ENCODE results near the gene GPR153.

The GPR153 gene

DNA sequence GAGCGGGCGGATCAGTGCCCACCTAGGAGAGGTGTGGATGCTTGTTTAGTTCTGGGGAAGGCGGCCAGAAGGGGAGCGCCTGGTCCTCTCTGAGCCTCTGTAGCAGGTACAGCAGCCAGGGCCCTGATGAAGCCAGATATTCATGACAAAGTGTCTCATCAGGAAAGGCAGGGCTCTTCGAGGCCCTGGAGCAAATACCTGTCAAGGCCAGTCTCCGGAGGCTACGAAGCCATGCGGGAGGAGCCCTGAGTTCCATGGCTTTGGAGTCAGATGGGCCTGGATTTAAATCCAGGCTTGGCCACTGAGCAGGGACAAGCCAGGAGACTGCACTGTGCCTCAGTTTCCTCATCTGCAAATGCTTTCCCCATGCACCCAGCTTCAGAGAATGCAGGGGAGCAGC, 25.4 kb upstream of the GPR153 start:
- DNase-seq, result no peak

DNA sequence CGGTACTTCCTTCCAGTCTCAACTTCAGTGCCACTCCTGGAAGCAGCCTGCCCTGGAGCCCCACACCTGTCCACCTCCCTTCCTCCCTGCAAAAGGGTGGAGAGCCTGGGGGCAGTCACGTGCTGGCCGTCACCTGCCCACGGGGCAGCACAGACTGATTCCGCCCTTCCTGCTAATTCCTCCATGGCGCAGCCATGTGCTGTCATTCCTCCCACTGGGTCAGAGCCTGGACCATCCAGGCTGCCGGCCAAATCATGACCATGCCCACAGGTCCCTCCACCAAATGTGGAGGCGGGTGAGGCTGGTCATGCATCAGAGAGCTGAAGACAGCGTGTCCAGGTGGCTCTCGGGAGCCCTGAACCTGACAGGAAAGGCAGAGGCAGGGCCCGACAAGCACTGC, 24.4 kb upstream of the GPR153 start:
- no peak for DNase-seq

DNA sequence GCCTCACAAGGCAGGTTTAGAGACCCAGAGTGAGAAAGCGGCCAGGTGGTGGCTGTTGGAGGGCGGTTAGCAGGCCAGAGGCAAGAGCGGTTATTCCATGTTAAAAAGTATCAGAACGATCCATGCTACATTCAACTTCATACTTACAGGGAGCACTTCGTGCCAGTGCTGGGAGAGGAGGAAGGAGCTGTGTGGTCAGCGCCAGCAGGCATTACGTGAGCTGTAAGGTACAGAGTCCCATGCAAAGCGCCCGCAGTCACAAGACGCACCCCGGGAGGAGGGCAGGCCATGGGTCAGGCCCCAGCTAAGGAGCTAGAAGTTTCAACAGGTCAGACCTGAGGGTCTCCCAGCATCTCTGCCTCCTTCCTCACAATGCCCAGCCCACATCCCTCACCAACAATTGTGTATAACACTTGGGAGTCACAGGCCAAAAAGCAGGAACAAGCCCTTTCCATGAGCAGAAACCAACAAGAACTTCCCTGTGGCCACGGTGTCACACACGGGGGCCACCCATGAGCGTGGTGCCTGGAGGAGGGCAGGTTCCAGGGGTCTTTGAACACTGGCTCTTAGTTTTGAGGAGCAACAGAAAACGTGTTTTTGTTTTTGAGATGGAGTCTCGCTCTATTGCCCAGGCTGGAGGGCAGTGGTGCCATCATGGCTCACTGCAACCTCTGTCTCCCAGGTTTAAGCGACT, 21.8 kb upstream of the GPR153 start:
- DNase-seq, result no peak

- no peak for DNase-seq
These were observed 20.9 kb upstream of the GPR153 start for GRCh38 chr1:6281511-6282402.

- no peak for DNase-seq
These were observed 20.0 kb upstream of the GPR153 start for GRCh38 chr1:6280761-6281451.

GRCh38 chr1:6279613-6280383, 18.9 kb upstream of the GPR153 start:
- no peak for DNase-seq

DNA sequence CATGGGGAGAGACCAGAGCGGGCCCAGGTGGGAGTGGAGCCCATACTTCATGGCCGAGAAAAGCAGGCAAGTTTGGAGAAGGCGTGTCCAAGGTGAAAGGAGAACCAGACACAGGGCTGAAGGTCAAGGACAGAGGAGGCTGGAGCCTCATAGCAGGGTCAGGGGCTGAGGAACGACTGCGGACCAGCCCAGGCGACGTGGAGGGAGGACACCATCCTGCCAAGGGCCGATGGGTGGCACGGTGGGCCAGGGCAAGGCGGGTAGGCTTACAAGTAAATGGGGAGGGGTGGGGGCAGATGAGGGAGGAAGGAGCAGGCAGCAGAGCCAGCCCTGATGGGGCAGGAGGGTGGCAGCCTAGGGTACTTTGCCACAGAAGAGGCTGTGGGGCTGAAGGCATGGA, 18.2 kb upstream of the GPR153 start:
- DNase-seq, result no peak

DNA sequence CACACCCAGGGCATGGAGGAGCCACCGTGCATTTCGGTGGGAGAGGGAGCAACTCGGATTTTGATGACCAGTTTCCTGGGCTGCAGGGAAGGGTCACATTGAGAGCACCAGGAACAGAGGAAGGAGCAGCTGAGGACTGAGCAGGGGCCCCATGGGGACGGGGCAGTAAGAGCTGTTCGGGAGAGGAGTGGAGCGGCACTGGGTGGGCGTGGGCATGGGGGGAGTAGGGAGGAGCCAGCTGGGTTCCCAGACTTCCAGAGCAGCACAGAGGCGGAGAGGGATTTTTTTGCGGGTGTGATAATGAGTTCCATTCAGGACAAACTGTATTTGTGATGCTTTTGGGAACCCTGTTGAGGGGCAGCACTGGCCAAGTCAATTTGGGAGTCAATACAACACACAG, 17.4 kb upstream of the GPR153 start:
- no peak for DNase-seq

GRCh38 chr1:6276811-6277555, 16.1 kb upstream of the GPR153 start:
- no peak for DNase-seq

DNA sequence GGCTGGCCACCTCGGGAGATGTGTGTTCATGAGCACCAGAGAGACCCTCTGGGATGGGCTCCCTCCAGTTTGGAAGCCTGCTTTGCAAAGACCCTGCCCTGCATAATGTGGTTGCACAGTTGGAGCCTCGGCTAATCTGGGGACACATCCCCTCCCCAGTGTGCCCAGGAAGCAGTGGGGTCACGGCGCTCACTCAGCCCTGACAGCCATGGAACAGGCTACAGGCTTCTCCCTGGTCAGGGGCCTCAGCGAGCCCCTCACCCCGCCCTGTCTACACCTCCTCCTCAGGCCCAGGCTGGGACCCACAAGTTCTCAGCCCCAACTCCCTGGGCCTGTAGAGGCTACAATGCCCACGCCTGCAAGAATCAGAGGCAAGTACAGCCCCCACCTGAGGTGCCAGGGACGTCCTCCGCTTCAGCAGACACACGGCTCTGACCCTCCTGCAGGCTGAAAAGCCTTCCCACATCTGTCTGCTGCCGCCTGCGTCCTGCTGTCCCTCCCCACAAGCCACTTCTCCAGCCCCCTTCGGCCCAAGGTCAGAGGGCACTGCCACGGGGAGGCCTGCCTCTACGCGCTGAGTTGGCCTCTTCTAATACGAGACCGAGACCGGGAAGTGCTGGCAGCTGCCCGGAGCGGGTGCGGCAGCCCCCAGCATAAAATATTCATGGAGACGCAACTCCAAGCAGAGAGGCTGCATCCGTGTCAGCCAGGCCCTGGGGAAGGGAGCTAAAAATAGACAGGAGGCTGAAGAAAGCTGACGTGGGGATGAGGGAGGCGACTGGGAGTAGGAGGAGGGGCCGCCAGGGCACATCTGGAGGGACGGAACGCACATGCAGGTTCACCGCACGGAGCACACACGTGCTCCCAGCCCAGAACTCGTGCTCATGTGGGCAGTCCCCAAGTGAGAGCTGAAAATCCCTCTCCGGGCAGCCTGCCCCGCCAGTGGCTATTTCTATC, 15.2 kb upstream of the GPR153 start:
- no peak for DNase-seq

DNA sequence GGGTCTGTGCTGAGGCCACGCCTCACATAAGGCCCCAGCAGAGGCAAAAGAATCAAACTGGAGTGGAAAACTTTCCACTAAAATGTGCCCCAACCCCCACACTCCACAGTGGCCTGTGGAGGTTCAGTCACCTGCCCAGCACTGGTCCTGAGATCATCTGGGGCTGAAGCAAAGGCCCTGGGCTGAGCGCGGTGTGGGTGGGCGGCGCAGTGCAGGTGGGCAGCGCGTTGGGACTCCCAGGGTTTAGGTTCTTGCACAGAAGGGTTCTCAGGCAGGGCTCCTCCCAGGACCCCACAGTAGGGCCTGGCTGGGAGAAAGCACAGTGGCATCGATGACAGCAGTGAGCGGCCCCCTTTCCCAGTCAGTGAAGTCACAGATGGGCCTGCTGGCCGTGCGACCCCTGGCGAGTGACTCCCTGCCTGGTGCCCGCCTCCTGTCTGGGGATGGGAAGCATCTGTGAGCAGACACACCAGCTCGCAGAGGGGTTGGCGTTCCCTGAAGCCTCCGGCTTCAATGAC, 13.8 kb upstream of the GPR153 start:
- DNase-seq, result no peak

DNA sequence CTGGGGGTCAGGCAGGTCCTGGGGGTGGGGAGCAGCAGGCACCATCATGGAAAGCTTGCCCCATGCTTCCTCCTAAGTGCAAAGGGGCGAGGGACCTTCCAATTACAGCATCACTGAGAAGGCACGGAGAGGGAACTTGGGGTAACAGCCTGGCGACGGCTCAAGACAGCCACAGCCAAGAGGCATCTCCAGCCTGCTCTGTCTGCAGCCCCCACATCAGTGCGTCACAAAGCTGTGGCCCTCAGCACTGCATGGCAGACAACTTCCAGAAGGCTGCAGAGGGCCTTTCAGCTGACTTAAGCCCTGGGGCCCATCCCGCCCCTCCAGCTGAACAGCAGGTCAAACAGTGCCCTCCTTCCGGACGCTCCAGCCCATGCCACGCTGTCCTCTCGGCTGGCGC, 13.2 kb upstream of the GPR153 start:
- DNase-seq, result no peak

GRCh38 chr1:6273380-6273891, 12.5 kb upstream of the GPR153 start:
- no peak for DNase-seq

GRCh38 chr1:6272868-6273267, 12.0 kb upstream of the GPR153 start:
- DNase-seq, result no peak

- DNase-seq, result no peak
These were observed 11.6 kb upstream of the GPR153 start for GRCh38 chr1:6272452-6272851.

- no peak for DNase-seq
These were observed 10.7 kb upstream of the GPR153 start for GRCh38 chr1:6271554-6271953.

GRCh38 chr1:6271006-6271405, 10.1 kb upstream of the GPR153 start:
- DNase-seq, result no peak

DNA sequence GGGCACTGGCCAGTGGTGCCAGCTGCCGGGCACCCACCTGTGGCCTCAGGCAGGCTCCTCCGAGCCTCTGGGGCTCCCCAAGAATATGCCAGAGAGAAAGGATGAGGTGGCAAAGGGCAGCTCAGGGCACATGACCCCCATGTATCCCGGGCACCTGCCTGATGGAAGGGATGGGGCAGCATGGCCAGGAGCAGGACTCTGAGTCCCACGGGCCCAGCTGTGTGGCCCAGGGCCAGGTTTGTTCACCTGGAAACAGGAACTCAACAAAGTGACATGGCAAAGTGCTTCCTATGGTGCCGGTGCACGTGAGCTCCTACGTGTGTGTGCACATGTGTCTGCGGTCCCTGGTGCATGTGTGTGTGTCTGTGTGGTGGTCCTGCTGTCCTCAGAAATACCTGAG, 9.5 kb upstream of the GPR153 start:
- no peak for DNase-seq

- no peak for DNase-seq
These were observed 9.0 kb upstream of the GPR153 start for GRCh38 chr1:6269720-6270400.

DNA sequence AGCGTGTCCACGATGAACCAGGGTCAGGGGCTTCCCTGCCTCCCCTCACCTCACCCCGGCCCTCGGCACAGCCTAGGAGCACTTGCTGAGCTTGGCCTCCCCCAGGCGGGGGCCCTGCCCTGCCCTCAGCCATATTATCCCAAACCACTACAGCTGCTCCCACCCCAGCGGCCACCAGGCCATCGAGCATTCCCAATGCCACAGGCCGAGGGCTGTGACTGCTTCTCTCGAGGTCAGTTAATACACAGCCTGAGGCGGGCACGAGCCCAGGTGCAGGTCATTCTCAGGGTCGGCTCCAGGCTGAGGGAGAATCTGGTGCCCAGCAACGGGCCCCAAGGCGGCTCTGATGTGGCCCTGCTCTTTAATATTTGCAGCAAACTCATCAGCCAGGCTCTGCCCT, 8.4 kb upstream of the GPR153 start:
- no peak for DNase-seq

Measured in activated CD4-positive, alpha-beta T cell treated with anti-CD3 and anti-CD28 coated beads, Interleukin-2, amount 50 U/mL, for 1 hour (primary cell).